AG04449 (cell line): ENCODE measurements around the gene FANK1.
"Not testable (repeated sequence)": the region's sequence is repeated elsewhere in the genome, so short reads cannot be mapped to it uniquely, and the experiment has no call there.

Source experiments
- CTCF ChIA-PET: fragments of 350-600 bp; formaldehyde crosslinking; extraction: SDS; loops from one replicate; lab custom pipeline; 2021; ENCODE audit warnings: antibody characterized with exemption; lab: Yijun Ruan, JAX
- POLR2A ChIA-PET: fragments of 400-600, 350-600 bp; formaldehyde crosslinking; extraction: SDS; loops from one replicate; lab custom pipeline; 2020; ENCODE audit warnings: antibody characterized with exemption, inconsistent platforms; lab: Yijun Ruan, JAX
- DNase-seq: peaks from one replicate; pipeline ENCODE4 v3.0.0-alpha.2; 2010; ENCODE audit warnings: low read depth, low spot score
- H3K4me3 ChIP-seq: 2 replicates; pipeline ENCODE4 v1.5.1; 2011; ENCODE audit warnings: low read depth, mild to moderate bottlenecking, control low read depth, low read length
- CTCF ChIP-seq: IDR thresholded peaks from one replicate; pipeline ENCODE4 v1.5.1; 2011; ENCODE audit warnings: mild to moderate bottlenecking, moderate library complexity, low read length, control low read depth, inconsistent platforms; ENCODE audit not compliant: insufficient read depth; ENCODE audit errors: missing control alignments

The FANK1 gene

GRCh38 chr10:125883211-125883610 lies 13.2 kb upstream of the FANK1 start:
- no peak for TF ChIP-seq CTCF
- POLR2A ChIA-PET, result no interaction called here
- CTCF ChIA-PET, result interaction anchor here (1.6 to 8.9 kb wide), 2 partner anchors 14 to 866 kb away, joined by 6 to 62 read pairs; no protein-coding TSS in a partner anchor
- DNase-seq, result no peak
- H3K4me3 ChIP-seq, result no peak overlapping the region

GRCh38 chr10:125886914-125887512 lies 9.4 kb upstream of the FANK1 start:
- H3K4me3 ChIP-seq, result no peak overlapping the region
- POLR2A ChIA-PET, result no interaction called here
- TF ChIP-seq CTCF, result no peak
- no peak for DNase-seq
- CTCF ChIA-PET, result interaction anchor here (0.8 kb wide), 1 partner anchor 10 kb away, joined by 3 read pairs; no protein-coding TSS in a partner anchor

GRCh38 chr10:125889441-125889840 lies 6.9 kb upstream of the FANK1 start:
- CTCF ChIA-PET, DNase-seq, POLR2A ChIA-PET: not testable (repeated sequence)

GRCh38 chr10:125892402-125892801 lies 4.0 kb upstream of the FANK1 start:
- DNase-seq, CTCF ChIA-PET, H3K4me3 ChIP-seq, POLR2A ChIA-PET: not testable (repeated sequence)

More at GRCh38 chr10:125889441-125889840, 6.9 kb upstream of the FANK1 start:
- H3K4me3 ChIP-seq, result not testable (repeated sequence)

- DNase-seq, POLR2A ChIA-PET, CTCF ChIA-PET, H3K4me3 ChIP-seq: not testable (repeated sequence)
These were observed 2.2 kb upstream of the FANK1 start for GRCh38 chr10:125894176-125894575.

- POLR2A ChIA-PET, DNase-seq, CTCF ChIA-PET: not testable (repeated sequence)
- peak overlapping the region; percentile 69 for H3K4me3 ChIP-seq
These were observed 955 bp upstream of the FANK1 start for GRCh38 chr10:125895130-125896087.

- POLR2A ChIA-PET, DNase-seq: not testable (repeated sequence)
- CTCF ChIA-PET, result interaction anchor here (0.6 kb wide), 1 partner anchor 11 kb away, joined by 3 read pairs; no protein-coding TSS in a partner anchor
- peak overlapping the region; percentile 69 for H3K4me3 ChIP-seq
These were observed 953 bp downstream of the FANK1 start for GRCh38 chr10:125897317-125897716.

- POLR2A ChIA-PET, CTCF ChIA-PET, H3K4me3 ChIP-seq, DNase-seq: not testable (repeated sequence)
These were observed 4.6 kb downstream of the FANK1 start for GRCh38 chr10:125900963-125901362.

- DNase-seq, POLR2A ChIA-PET, CTCF ChIA-PET, H3K4me3 ChIP-seq: not testable (repeated sequence)
These were observed 6.8 kb downstream of the FANK1 start for GRCh38 chr10:125903135-125903640.

- POLR2A ChIA-PET, H3K4me3 ChIP-seq, DNase-seq: not testable (repeated sequence)
- CTCF ChIA-PET, result interaction anchor here (1.2 kb wide), 1 partner anchor 29 kb away, joined by 3 read pairs; no protein-coding TSS in a partner anchor
These were observed 9.0 kb downstream of the FANK1 start for GRCh38 chr10:125905069-125905994.

GRCh38 chr10:125907598-125907997 lies 11.2 kb downstream of the FANK1 start:
- CTCF ChIA-PET, H3K4me3 ChIP-seq, DNase-seq, POLR2A ChIA-PET: not testable (repeated sequence)

GRCh38 chr10:125908813-125909212 lies 12.4 kb downstream of the FANK1 start:
- DNase-seq, H3K4me3 ChIP-seq, CTCF ChIA-PET, POLR2A ChIA-PET: not testable (repeated sequence)

GRCh38 chr10:125909491-125909890 lies 13.1 kb downstream of the FANK1 start:
- DNase-seq, H3K4me3 ChIP-seq, CTCF ChIA-PET, POLR2A ChIA-PET: not testable (repeated sequence)
